ENCODE measurements around the gene DCT.
A peak's percentile ranks its signal among the peaks of the same experiment; 100 is the strongest.

The DCT gene

GRCh38 chr13:94454334-94454733 lies 25.1 kb downstream of the DCT start:
- no peak for DNase-seq (ENCODE audit: low spot score)

- no peak for DNase-seq (ENCODE audit: low spot score)
These were observed 34.7 kb downstream of the DCT start for GRCh38 chr13:94444826-94445225.

- DNase-seq (ENCODE audit: low spot score) = no peak
These were observed 43.8 kb downstream of the DCT start for GRCh38 chr13:94435604-94436226.

GRCh38 chr13:94433055-94433961 lies 46.2 kb downstream of the DCT start:
- DNase-seq (ENCODE audit: low spot score) = no peak

GRCh38 chr13:94431987-94432386 lies 47.5 kb downstream of the DCT start:
- no peak for DNase-seq (ENCODE audit: low spot score)

GRCh38 chr13:94431574-94431973 lies 47.9 kb downstream of the DCT start:
- DNase-seq (ENCODE audit: low spot score) = no peak

- DNase-seq (ENCODE audit: low spot score) = no peak
These were observed 52.0 kb downstream of the DCT start for GRCh38 chr13:94427313-94427953.

GRCh38 chr13:94419925-94420305 lies 59.6 kb downstream of the DCT start:
- no peak for DNase-seq (ENCODE audit: low spot score)

GRCh38 chr13:94419304-94419924 lies 60.1 kb downstream of the DCT start:
- no peak for DNase-seq (ENCODE audit: low spot score)

- no peak for DNase-seq (ENCODE audit: low spot score)
These were observed 62.2 kb downstream of the DCT start for GRCh38 chr13:94417294-94417693.

- peak; percentile 19 for DNase-seq (ENCODE audit: low spot score)
These were observed 62.9 kb downstream of the DCT start for GRCh38 chr13:94416454-94417080.

- no peak for DNase-seq (ENCODE audit: low spot score)
These were observed 63.8 kb downstream of the DCT start for GRCh38 chr13:94415500-94416237.

GRCh38 chr13:94414708-94415107 lies 64.8 kb downstream of the DCT start:
- no peak for DNase-seq (ENCODE audit: low spot score)

- DNase-seq (ENCODE audit: low spot score) = no peak
These were observed 65.3 kb downstream of the DCT start for GRCh38 chr13:94414141-94414540.

- no peak for DNase-seq (ENCODE audit: low spot score)
These were observed 65.9 kb downstream of the DCT start for GRCh38 chr13:94413598-94413944.

GRCh38 chr13:94412870-94413597 lies 66.4 kb downstream of the DCT start:
- no peak for DNase-seq (ENCODE audit: low spot score)

- no peak for DNase-seq (ENCODE audit: low spot score)
These were observed 67.7 kb downstream of the DCT start for GRCh38 chr13:94411747-94412146.

- no peak for DNase-seq (ENCODE audit: low spot score)
These were observed 71.0 kb downstream of the DCT start for GRCh38 chr13:94408314-94409036.

- peak; percentile 26 for DNase-seq (ENCODE audit: low spot score)
These were observed 78.6 kb downstream of the DCT start for GRCh38 chr13:94400874-94401273.

GRCh38 chr13:94399812-94400211 lies 79.7 kb downstream of the DCT start:
- DNase-seq (ENCODE audit: low spot score) = no peak

Data from HuH-7.5 (cell line).